ENCODE data around the gene OR6C6.
"Not testable (repeated sequence)": the region's sequence is repeated elsewhere in the genome, so short reads cannot be mapped to it uniquely, and the experiment has no call there.

Gene OR6C6

GRCh38 chr12:55296469-55296868 lies at the start of gene OR6C6:
Gene OR6C6 (minus strand): TSS chr12:55296569. CDS start chr12:55295232, 1,337 bp downstream.
- H3K27me3 ChIP-seq, result no peaks in the 10 kb centered on the region
- no peak within 1 kb of the TSS for H3K4me3 ChIP-seq
- TF ChIP-seq, protein P1, sequence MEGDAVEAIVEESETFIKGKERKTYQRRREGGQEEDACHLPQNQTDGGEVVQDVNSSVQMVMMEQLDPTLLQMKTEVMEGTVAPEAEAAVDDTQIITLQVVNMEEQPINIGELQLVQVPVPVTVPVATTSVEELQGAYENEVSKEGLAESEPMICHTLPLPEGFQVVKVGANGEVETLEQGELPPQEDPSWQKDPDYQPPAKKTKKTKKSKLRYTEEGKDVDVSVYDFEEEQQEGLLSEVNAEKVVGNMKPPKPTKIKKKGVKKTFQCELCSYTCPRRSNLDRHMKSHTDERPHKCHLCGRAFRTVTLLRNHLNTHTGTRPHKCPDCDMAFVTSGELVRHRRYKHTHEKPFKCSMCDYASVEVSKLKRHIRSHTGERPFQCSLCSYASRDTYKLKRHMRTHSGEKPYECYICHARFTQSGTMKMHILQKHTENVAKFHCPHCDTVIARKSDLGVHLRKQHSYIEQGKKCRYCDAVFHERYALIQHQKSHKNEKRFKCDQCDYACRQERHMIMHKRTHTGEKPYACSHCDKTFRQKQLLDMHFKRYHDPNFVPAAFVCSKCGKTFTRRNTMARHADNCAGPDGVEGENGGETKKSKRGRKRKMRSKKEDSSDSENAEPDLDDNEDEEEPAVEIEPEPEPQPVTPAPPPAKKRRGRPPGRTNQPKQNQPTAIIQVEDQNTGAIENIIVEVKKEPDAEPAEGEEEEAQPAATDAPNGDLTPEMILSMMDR (IDR thresholded peaks at IDR 0.05), result no peak
- DNase-seq, result no peak
- H3K9me3 ChIP-seq, result no peaks in the 10 kb centered on the region
- H3K27ac ChIP-seq, result no peak within 1 kb of the TSS
- H3K36me3 ChIP-seq, result no peaks in the 10 kb centered on the region
- intact Hi-C loops (cut with DNase I; ENCODE audit: low total_unique reads), result no loop called here
- H3K4me1 ChIP-seq, result no peaks in the 10 kb centered on the region

DNA sequence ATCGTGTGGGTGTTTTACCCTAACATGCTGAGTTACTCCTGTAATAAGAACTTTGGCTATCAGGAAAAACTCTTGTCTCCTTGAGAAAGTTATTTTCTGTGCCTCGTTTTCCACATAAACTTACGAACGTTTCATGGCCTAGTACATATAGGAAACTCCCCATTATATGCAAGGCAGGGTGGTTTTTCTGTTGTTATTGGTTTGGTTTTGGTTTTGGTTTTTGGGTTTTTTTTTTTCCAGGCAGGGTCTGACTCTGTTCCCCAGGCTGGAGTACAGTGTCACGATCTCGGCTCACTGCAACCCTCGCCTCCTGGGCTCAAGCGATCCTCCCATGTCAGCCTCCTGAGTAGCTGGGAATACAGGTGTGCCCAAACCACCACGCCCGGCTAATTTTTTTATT lies 39.6 kb upstream of the OR6C6 start:
- Histone ChIP-seq H3K4me1 (no peaks in the 10 kb centered on the region), H3K27me3 (no peaks in the 10 kb centered on the region), H3K36me3 (no peaks in the 10 kb centered on the region), H3K9me3 (no peaks in the 10 kb centered on the region), H3K4me3 (no peak overlapping the region), H3K27ac (no peak overlapping the region)
- no peak for DNase-seq
- intact Hi-C loops (cut with DNase I; ENCODE audit: low total_unique reads), result no loop called here
- TF ChIP-seq, protein P1 (IDR thresholded peaks at IDR 0.05), result no peak

DNA sequence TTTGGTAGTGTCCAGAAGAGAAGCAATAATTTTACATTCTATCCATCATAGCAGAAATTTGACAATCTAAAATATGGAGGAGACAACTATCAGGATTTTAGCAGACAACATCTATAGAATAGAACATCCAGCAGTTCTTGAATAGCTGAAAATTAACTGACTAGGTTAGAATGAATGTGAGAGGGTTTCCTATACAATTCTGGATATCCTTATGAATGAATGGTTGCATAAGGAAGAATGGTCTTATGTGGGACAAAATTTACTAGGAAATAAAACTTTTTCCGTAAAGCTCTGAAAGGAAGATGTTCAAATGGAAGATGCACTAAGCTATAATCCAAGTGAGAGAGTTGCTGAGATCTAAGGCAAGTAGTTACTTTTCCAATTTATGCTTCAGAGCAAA lies 34.1 kb upstream of the OR6C6 start, which contains the start of gene OR6C3:
Gene OR6C3, plus strand, starts transcription at position 301 of the 400 bp plus-strand sequence. CDS start 955 bp downstream, outside the sequence.
- Histone ChIP-seq H3K36me3 (no peaks in the 10 kb centered on the region), H3K4me1 (no peaks in the 10 kb centered on the region), H3K9me3 (no peaks in the 10 kb centered on the region), H3K27ac (no peak within 1 kb of the TSS), H3K4me3 (no peak within 1 kb of the TSS), H3K27me3 (no peaks in the 10 kb centered on the region)
- intact Hi-C loops (cut with DNase I; ENCODE audit: low total_unique reads), result no loop called here
- TF ChIP-seq, protein P1 (IDR thresholded peaks at IDR 0.05), result no peak
- DNase-seq, result no peak

DNA sequence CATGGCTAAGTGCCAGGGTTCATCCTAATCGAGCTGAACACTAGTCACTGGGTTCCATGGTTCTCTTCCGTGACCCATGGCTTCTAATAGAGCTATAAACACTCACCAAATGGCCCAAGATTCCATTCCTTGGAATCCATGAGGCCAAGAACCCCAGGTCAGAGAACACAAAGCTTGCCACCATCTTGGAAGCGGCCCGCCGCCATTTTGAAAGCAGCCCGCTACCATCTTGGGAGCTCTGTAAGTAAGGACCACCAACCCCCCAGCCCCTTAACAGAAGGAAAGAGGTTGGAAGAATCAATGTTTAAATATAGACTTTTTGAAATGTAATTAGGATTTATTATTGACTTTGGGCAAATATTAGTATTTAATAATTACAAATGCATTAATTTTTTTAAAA lies 29.4 kb upstream of the OR6C6 start:
- H3K4me1 ChIP-seq; H3K27ac ChIP-seq; intact Hi-C loops (cut with DNase I; ENCODE audit: low total_unique reads); H3K36me3 ChIP-seq; H3K9me3 ChIP-seq; H3K4me3 ChIP-seq; H3K27me3 ChIP-seq; DNase-seq: not testable (repeated sequence)

DNA sequence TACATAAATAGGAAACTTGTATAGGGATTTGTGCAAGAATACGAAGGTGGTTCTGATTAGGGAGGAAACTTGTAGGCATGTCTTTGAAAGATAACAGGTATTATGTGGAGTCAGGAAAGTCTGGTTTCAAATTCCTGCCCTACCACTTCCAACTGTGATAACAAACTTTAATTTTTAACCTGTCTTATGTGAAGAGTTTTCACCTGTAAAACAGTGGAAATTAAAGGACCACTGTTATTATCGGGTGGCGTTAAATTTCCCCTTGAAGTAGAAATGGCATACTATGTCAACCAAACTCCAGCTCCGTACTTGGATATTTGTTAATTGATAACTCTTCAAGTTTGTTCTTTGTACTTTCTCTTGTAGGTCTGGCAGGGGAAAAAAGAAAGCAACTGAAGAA lies 23.8 kb upstream of the OR6C6 start:
- H3K9me3 ChIP-seq, result no peaks in the 10 kb centered on the region
- TF ChIP-seq, protein P1 (IDR thresholded peaks at IDR 0.05), result no peak
- no peaks in the 10 kb centered on the region for H3K36me3 ChIP-seq
- H3K27ac ChIP-seq, result no peak overlapping the region
- no peak overlapping the region for H3K4me3 ChIP-seq
- intact Hi-C loops (cut with DNase I; ENCODE audit: low total_unique reads), result no loop called here
- DNase-seq, result no peak
- H3K27me3 ChIP-seq, result no peaks in the 10 kb centered on the region
- H3K4me1 ChIP-seq, result no peaks in the 10 kb centered on the region

- TF ChIP-seq, protein P1 (IDR thresholded peaks at IDR 0.05), result no peak
- Histone ChIP-seq H3K36me3 (no peaks in the 10 kb centered on the region), H3K27me3 (no peaks in the 10 kb centered on the region), H3K4me3 (no peak within 1 kb of the TSS), H3K9me3 (no peaks in the 10 kb centered on the region), H3K27ac (no peak within 1 kb of the TSS), H3K4me1 (no peaks in the 10 kb centered on the region)
- DNase-seq, result no peak
- intact Hi-C loops (cut with DNase I; ENCODE audit: low total_unique reads), result no loop called here
Measured at GRCh38 chr12:55314043-55314442, 17.7 kb upstream of the OR6C6 start, which contains the start of gene OR6C1. Gene OR6C1 (plus strand): TSS chr12:55314343. CDS start chr12:55320600, 6,257 bp downstream.
